Myocyte (in vitro differentiated cells): ENCODE data around the gene COG8. TPM values are rescaled to one million over a fixed set of nuclear protein-coding genes. Genes with fewer than 3 reads are reported as not detected.
"Not testable (repeated sequence)": the region's sequence is repeated elsewhere in the genome, so short reads cannot be mapped to it uniquely, and the experiment has no call there.

Source experiments
- DNase-seq: peaks from one replicate; pipeline ENCODE4 v3.0.0-alpha.2; 2012; ENCODE audit warnings: low read depth
- polyA plus RNA-seq: library from polyadenylated mRNA; unstranded; fragments of >200 nt; gene quantifications from one replicate; pipeline ENCODE4 v1.2.1, GENCODE V29; 2012; ENCODE audit warnings: missing spikeins
- total RNA-seq: library from RNA; depleted of rRNA; stranded (reverse); fragments of >200 nt; gene quantifications from 2 replicates; pipeline ENCODE4 v1.2.3, GENCODE V29; 2014

COG8 gene
- 55.0 and 68.6 TPM in 2 replicates for total RNA-seq
- polyA plus RNA-seq: 35.4 TPM

DNA sequence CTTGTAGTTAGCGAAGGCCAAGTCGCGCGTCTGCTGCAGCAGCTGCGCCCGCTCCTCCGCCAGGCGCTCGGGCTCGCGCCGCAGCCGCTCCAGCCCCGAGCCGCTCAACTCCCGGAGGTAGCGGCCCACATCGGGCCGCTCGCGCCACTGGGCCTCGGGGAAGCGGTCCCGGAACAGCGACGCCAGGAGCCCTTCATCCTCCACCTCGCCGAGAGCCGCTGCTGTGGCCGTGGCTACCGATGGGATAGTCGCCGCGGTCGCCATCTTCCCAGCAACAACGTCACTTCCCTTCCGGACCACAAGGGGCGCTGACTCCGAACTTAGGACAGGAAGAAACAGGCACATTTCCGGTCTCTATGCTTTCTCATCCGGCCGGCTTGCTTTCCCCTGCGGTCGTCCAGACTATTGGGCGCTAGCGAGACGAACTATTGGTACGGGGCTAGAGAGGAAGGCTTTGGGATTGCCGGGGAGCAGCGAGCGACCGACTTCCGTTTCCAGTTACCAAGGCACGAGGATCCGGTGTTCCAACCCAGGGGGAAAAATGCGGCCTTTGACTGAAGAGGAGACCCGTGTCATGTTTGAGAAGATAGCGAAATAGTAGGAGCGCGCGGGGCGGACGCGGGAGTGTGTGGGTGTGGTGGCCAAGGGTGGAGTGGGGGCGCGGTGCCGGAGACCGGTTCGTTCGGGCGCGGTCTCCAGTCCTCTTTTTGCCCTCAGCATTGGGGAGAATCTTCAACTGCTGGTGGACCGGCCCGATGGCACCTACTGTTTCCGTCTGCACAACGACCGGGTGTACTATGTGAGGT lies at the start of gene COG8, which contains the start of gene NIP7:
Gene COG8 (minus strand): TSS at position 276 of the 806 bp plus-strand sequence. CDS start 12 bp downstream, at position 264.
Gene NIP7 (plus strand): TSS at position 484 of the 806 bp plus-strand sequence. CDS start 58 bp downstream, at position 542.
- DNase-seq: peak; percentile 99

DNA sequence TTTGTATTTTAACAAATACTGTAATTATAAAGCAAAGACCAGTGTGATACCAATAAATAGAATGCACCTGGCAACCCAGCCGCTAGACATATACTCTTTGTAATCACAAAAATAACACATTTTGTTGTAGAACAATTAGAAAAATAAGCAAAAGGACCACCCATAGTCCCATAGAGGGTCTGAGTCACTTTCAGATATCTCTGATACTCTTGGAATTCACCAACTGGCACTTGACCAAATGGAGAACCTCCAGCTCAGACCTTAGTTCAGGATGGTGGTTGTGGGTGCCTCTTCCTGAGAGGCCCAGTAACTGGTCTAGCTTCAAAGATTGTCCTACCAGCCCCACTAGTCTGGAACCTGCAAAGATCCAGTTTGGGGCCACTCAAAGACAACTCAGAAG lies 47.2 kb upstream of the COG8 start:
- no peak for DNase-seq

DNA sequence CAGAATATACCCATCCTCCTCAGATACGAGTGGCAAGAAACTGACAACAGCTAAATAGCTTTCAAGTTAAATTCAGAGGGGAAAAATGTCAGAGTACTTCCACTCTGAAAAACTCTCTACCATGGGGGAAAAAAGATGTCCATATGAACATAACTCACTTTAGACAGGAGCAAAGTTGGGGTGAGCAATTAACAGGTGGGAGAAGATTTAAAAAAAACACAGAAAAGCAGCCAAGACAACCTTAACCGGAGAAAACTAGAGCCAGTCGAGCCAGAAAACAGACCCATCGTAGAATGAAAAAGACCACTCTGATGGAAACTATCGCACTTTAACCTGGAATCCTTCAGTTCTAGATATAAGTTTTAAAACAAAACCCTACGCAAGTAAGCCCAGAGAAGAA lies 45.6 kb upstream of the COG8 start:
- no peak for DNase-seq

GRCh38 chr16:69382421-69382820 lies 43.1 kb upstream of the COG8 start:
- DNase-seq: no peak

GRCh38 chr16:69381231-69381630 lies 41.9 kb upstream of the COG8 start:
- no peak for DNase-seq

DNA sequence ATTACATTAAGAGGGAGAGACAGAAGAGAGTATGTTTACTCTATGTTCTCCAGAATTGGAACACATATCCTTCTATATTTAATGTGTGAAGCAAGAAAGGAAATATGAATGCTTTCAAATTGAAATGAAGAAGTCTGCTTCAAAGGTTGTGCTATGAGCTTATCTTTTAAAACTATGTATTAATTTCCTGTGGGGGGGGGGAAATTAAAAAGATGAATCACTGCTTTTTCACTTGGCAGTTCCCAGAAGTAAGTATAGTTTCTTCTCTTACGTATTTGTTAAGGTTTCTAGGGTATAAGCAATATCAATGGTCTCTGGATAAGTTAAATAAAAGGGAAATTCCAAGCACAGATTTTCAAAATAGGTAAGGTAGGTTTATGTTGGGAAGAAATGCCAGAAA lies 39.4 kb upstream of the COG8 start:
- DNase-seq: no peak

DNA sequence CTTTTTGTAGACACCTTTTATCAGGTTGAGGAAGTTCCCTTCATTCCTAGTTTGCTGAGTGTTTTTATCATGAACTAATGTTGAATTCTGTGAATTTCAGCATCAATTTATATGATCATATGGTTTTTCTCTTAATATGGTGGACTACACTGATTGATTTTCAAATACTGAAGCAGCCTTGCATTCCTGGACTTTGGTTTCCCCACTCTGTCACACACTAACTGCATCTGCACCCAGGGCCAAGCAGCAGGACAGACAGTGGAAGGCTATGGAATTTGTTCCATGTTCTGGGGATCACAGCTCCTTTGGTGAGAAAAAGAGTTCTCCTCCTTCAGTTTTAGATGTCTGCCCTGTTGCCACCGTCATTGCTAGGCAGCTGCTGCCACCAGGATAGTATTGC lies 38.7 kb upstream of the COG8 start:
- DNase-seq: no peak

DNA sequence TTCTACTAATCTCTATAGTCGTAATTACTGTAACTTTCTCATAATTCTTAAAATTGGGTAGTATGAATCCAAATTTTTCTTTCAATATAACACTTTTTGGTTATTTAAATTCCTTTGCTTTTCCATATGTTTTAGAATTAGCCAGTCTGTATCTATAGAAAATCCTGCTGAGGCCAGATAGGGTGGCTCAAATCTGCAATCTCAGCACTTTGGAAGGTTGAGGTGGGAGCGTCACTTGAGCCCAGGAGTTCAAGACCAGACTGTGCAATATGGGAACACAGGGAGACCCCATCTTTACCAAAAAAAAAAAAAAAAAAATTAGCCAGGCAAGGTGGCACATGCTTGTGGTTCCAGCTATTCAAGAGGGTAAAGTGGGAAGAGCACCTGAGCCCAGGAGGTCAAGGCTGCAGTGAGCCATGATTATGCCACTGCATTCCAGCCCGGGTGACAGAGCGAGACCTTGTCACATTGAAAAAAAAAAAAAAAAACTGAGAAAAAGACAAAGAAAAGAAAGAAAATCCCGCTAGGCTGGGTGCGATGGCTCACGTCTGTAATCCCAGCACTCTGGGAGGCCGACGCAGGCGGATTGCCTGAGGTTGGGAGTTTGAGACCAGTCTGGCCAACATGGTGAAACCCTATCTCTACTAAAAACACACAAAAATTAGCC lies 37.2 kb upstream of the COG8 start:
- DNase-seq: no peak

- no peak for DNase-seq
These were observed 33.7 kb upstream of the COG8 start for GRCh38 chr16:69373019-69373418.

- DNase-seq: no peak
These were observed 32.2 kb upstream of the COG8 start for GRCh38 chr16:69371564-69371963.

DNA sequence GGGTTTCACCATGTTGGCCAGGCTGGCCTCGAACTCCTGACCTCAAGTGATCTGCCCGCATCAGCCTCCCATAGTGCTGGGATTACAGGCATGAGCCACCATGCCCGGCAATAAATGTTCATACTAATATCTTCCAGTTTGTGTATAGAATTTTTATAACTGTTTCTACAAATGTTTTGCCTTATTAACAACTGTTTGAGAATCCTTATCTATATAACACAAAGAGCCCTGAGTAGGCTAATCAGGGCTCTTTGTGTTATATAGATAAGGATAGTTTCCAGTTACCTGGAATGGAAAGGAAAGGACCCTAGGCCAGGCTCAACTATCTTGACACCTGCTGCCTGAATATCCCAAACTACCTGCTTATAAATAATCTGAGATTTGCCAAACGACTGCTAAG lies 29.5 kb upstream of the COG8 start:
- DNase-seq: no peak

DNA sequence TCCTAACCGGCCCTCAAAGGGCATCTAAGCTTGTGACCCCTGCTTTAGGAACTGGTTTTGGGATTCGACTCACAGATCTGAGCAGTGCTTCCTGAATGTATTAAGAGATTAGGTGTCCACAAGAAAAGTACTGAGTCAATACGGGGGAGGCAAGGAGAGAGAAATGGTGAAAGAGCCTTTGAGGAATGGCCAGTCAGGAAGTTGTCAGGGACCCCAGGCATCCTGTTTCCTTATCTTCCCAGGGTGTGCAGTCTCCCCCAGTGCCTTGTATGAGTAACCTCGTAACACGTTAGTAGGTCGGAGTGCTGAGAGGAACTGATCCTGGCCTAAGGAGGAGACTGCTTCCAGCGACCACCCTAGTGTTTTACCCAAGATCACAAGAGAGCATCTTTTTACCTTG lies 28.6 kb upstream of the COG8 start:
- no peak for DNase-seq

DNA sequence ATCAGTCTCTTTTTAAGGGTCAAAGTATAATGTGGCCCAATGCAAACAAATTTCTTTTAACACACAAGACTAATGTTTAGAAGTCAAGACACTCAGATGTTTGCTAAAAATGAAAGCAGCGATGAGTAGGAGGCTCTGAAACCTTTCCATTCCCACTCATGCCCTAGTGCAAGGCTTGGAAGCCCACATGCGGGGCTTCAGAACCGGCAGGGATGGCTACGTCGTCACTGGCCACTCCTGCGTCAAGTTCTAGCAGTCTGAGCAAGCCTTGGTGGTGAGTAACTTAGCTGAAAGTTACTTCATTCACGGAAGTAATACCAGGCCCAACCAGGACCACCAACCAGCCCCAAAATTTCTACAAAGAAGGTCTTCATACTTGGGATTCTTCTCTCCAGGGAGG lies 27.1 kb upstream of the COG8 start:
- no peak for DNase-seq

DNA sequence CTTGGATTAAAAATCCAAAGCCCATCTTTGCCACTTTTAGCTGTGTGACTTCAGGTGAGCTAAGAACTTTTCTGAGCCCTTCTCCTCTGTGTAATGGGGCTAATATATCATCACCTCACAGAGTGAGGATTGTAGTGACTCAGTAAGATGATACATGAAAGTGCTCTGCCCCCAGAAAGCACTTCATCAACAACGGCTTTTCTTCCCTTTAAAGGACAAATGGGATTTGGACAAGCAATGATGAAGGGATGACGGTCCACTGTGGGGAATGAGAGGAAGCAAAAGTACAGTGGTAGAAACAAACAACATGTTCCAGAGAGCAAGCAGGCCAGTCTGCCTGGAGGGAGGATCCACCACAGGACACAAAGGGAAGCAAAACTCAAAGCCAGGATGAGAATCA lies 26.5 kb upstream of the COG8 start:
- no peak for DNase-seq

DNA sequence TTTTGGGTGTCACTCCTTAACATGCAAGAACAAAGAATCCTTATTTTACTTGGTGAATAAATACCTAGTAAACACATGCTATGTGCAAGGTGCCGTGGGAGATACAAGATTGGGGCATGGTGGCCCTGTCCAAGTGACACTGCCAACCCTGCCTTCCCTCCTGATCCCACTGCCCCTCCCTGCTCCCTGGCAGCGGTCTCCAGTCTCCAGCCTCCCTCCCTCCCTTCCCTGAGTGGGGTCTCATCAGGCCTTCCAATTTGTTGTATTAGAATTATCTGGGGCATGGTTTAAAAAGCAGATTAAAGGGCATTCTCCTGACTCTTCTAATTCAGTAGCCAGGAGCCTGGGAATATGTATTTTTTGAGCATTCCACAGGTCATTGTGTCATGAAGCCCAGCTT lies 24.7 kb upstream of the COG8 start:
- DNase-seq: no peak

- no peak for DNase-seq
These were observed 23.9 kb upstream of the COG8 start for GRCh38 chr16:69363281-69363717.

GRCh38 chr16:69360070-69360469 lies 20.7 kb upstream of the COG8 start:
- not testable (repeated sequence) for DNase-seq

GRCh38 chr16:69351309-69352027 lies 12.1 kb upstream of the COG8 start, which contains the start of gene TMED6:
Gene TMED6, minus strand, starts transcription at chr16:69351786. Its CDS starts 33 bp downstream, at chr16:69351753.
- DNase-seq: no peak

DNA sequence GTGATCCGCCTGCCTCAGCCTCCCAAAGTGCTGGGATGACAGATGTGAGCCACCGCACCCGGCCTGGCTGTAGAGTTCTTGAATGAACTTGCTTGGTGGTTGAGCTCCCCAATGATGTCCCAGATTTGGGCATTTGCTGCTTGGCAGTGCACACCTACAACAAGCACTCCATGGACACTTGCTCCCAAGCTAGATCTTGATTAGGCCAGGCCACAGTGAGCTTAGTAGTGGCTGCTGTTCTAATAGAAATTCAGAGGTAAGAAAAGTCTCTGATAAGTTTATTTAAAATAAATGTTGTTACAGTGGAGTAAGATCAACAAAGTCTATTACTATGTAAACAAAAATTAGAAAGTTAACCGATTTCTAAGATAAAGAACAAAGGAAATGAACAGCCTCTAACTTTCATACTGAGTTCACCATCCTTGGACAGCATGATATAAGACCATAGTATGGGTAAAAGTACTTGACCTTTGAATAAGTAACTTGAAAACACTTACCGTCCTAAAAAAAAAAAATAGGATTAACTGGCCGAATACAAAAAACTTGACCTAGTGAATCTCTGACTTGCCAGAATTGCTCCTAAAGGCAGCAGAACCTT lies 11.3 kb upstream of the COG8 start:
- no peak for DNase-seq

DNA sequence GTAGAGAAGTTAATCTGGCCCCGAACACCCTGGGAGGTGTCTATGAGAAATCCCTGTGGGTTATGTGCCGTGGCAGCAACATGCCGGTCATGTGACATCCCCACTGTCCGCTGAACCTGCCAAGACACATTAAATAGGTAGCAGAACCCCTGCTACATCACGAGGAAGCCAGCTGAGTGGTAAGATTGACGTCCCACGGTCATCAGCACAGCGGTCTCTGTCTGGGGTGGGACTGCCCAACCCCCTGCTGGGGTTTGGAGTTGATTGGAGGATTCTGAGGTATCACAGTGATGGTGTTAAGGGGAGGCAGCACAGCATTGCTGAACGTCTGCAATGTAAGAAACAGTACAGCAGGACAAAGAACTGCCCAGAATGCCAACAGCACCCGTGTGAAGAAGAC lies 10.2 kb upstream of the COG8 start:
- DNase-seq: no peak

GRCh38 chr16:69348222-69348621 lies 8.9 kb upstream of the COG8 start:
- no peak for DNase-seq
